Endothelial cell (in vitro differentiated cells): ENCODE results near the gene C1orf21. TPM values are rescaled to one million over a fixed set of nuclear protein-coding genes. Genes with fewer than 3 reads are reported as not detected.

Source experiments
- DNase-seq: peaks from one replicate; pipeline ENCODE4 v3.0.0; 2021; ENCODE audit warnings: low spot score
- H3K27ac Mint-ChIP-seq: one replicate; pipeline ENCODE4 v1.8.0; 2021; ENCODE audit warnings: mixed read lengths, inconsistent platforms; ENCODE audit not compliant: unreplicated experiment
- H3K27me3 Mint-ChIP-seq: one replicate; pipeline ENCODE4 v1.8.0; 2021; ENCODE audit warnings: mild to moderate bottlenecking, moderate library complexity, mixed read lengths, inconsistent platforms; ENCODE audit not compliant: unreplicated experiment
- H3K36me3 Mint-ChIP-seq: one replicate; pipeline ENCODE4 v1.8.0; 2021; ENCODE audit warnings: mild to moderate bottlenecking, low read depth, mixed read lengths, inconsistent platforms; ENCODE audit not compliant: unreplicated experiment
- H3K4me1 Mint-ChIP-seq: one replicate; pipeline ENCODE4 v1.8.0; 2021; ENCODE audit warnings: mild to moderate bottlenecking, mixed read lengths, inconsistent platforms; ENCODE audit not compliant: unreplicated experiment
- H3K4me3 Mint-ChIP-seq: one replicate; pipeline ENCODE4 v1.8.0; 2021; ENCODE audit warnings: mild to moderate bottlenecking, mixed read lengths, inconsistent platforms; ENCODE audit not compliant: unreplicated experiment
- H3K9me3 Mint-ChIP-seq: one replicate; pipeline ENCODE4 v1.8.0; 2021; ENCODE audit warnings: mixed read lengths, inconsistent platforms; ENCODE audit not compliant: unreplicated experiment
- CTCF ChIP-seq: fragments of 200-600 bp; sonication (generic); IDR thresholded peaks from one replicate; pipeline ENCODE4 v1.5.0; 2021; ENCODE audit warnings: antibody characterized with exemption; ENCODE audit not compliant: unreplicated experiment
- total RNA-seq: library from RNA; stranded (reverse); fragmentation: NEBNext Ultra II Directional; extraction: Animal tissue kit (Norgen Biotek cat#: 25700); gene quantifications from one replicate; pipeline ENCODE4 v1.2.1, GENCODE V29; 2021; ENCODE audit not compliant: unreplicated experiment

Gene C1orf21
- total RNA-seq, 1 donor from 2014 or later, result 7.5 TPM

GRCh38 chr1:184506481-184506880 lies 119.7 kb downstream of the C1orf21 start:
- Mint-ChIP-seq H3K27me3 (no peaks in the 10 kb centered on the region), H3K4me3 (no peak overlapping the region), H3K36me3 (no peaks in the 10 kb centered on the region), H3K9me3 (no peaks in the 10 kb centered on the region), H3K27ac (no peak overlapping the region), H3K4me1 (peaks cover 22% of the 10 kb centered on the region)
- no peak for TF ChIP-seq CTCF
- no peak for DNase-seq

GRCh38 chr1:184507165-184507564 lies 120.3 kb downstream of the C1orf21 start:
- peaks cover 22% of the 10 kb centered on the region for H3K4me1 Mint-ChIP-seq
- no peak overlapping the region for H3K27ac Mint-ChIP-seq
- no peak overlapping the region for H3K4me3 Mint-ChIP-seq
- DNase-seq, result no peak
- H3K36me3 Mint-ChIP-seq, result no peaks in the 10 kb centered on the region
- no peaks in the 10 kb centered on the region for H3K27me3 Mint-ChIP-seq
- no peak for TF ChIP-seq CTCF
- no peaks in the 10 kb centered on the region for H3K9me3 Mint-ChIP-seq

- Mint-ChIP-seq H3K4me1 (peaks cover 22% of the 10 kb centered on the region), H3K27me3 (no peaks in the 10 kb centered on the region), H3K9me3 (no peaks in the 10 kb centered on the region), H3K27ac (no peak overlapping the region), H3K4me3 (no peak overlapping the region), H3K36me3 (no peaks in the 10 kb centered on the region)
- no peak for TF ChIP-seq CTCF
- DNase-seq, result no peak
These were observed 120.9 kb downstream of the C1orf21 start for GRCh38 chr1:184507604-184508280.

GRCh38 chr1:184509105-184509504 lies 122.3 kb downstream of the C1orf21 start:
- Mint-ChIP-seq H3K4me1 (peaks cover 19% of the 10 kb centered on the region), H3K27ac (no peak overlapping the region), H3K4me3 (no peak overlapping the region), H3K36me3 (no peaks in the 10 kb centered on the region), H3K9me3 (no peaks in the 10 kb centered on the region), H3K27me3 (no peaks in the 10 kb centered on the region)
- no peak for TF ChIP-seq CTCF
- no peak for DNase-seq

- no peak overlapping the region for H3K27ac Mint-ChIP-seq
- H3K4me1 Mint-ChIP-seq, result peaks cover 11% of the 10 kb centered on the region
- no peak for TF ChIP-seq CTCF
- H3K4me3 Mint-ChIP-seq, result no peak overlapping the region
- no peaks in the 10 kb centered on the region for H3K9me3 Mint-ChIP-seq
- DNase-seq, result no peak
- H3K27me3 Mint-ChIP-seq, result no peaks in the 10 kb centered on the region
- no peaks in the 10 kb centered on the region for H3K36me3 Mint-ChIP-seq
These were observed 123.3 kb downstream of the C1orf21 start for GRCh38 chr1:184510110-184510509.
